Skeletal muscle satellite cell (primary cell): ENCODE data around the gene TMPRSS2. TPM values are rescaled to one million over a fixed set of nuclear protein-coding genes. Genes with fewer than 3 reads are reported as not detected.
"Not testable (repeated sequence)": the region's sequence is repeated elsewhere in the genome, so short reads cannot be mapped to it uniquely, and the experiment has no call there.

Source experiments
- H3K27me3 ChIP-seq: 2 replicates; pipeline ENCODE4 v1.7.0; 2013; ENCODE audit warnings: low read length; ENCODE audit not compliant: control insufficient read depth, insufficient read depth
- H3K36me3 ChIP-seq: 2 replicates; pipeline ENCODE4 v1.7.0; 2013; ENCODE audit warnings: mild to moderate bottlenecking, control low read depth, low read length; ENCODE audit not compliant: insufficient read depth
- H3K4me1 ChIP-seq: 2 replicates; pipeline ENCODE4 v1.7.0; 2013; ENCODE audit warnings: low read length; ENCODE audit not compliant: control insufficient read depth, insufficient read depth
- H3K4me2 ChIP-seq: 2 replicates; pipeline ENCODE4 v1.7.0; 2013; ENCODE audit warnings: mild to moderate bottlenecking, low read length
- H3K4me3 ChIP-seq: 2 replicates; pipeline ENCODE4 v1.7.0; 2013; ENCODE audit warnings: low read length
- H3K9ac ChIP-seq: 2 replicates; pipeline ENCODE4 v1.7.0; 2013; ENCODE audit warnings: mild to moderate bottlenecking, low read depth, low read length, moderate library complexity
- H3K9me3 ChIP-seq: replicated peaks from 2 replicates; pipeline ENCODE4 v1.7.0; 2013; ENCODE audit warnings: mild to moderate bottlenecking, control low read depth, low read length
- small RNA-seq: library from RNA; depleted of rRNA; stranded (forward); fragments of <200 nt; gene quantifications from one replicate; pipeline ENCODE3, GENCODE V24; 2012

Gene TMPRSS2

DNA sequence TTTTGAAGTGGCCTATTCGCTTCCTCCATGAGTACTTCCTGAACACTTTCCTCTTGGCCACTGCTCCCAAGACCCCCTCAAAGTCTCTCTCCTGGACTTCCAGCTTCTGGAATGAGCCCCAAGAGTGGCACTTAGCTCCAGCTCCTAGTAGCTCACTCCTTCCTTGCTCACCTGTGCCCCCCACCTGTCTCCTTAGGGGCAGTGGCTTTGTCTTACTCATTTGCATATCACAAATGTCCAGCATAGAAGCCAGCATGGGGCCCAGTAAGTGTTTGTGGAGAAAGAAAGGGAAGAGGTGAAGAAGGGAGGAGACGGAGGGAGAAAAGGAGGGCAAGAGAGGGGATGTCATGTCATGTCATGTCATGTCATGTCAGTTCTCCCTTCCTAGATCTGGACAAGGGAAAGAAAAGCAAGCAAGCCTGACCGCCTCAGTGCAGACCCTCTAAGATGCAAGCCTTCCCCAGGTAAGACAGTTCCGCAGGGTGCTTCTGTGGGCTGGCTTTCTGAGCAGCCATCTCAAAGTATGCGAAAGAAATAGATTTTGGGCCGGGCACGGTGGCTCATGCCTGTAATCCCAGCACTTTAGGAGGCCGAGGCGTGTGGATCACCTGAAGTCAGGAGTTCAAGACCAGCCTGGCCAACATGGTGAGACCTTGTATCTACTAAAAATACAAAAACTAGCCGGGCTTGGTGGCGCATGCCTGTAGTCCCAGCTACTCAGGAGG is 88.8 kb downstream of the TMPRSS2 start:
- H3K9me3 ChIP-seq: no peaks in the 10 kb centered on the region

DNA sequence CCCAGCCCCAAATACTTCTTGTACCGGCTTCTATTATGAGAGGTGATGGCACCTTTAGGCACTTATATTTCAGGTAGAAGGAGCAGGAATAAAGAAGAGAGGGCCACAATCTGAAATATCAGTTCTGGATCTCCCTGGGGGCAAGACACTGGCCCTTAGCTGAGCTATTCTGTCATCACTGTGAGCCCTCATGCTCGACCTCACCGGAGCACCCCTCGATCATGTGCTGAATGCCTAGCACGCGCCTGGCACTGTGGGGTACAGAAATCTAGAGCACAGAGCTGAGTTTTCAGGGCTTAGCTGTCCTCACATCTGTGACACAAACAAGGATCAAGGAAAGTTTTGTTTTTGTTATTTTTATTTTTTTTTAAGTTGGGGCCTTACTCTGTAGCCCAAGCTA is 89.6 kb downstream of the TMPRSS2 start:
- no peak overlapping the region for H3K4me3 ChIP-seq
- H3K36me3 ChIP-seq: no peaks in the 10 kb centered on the region
- no peaks in the 10 kb centered on the region for H3K27me3 ChIP-seq
- H3K4me1 ChIP-seq: no peaks in the 10 kb centered on the region
- no peak overlapping the region for H3K9ac ChIP-seq
- no peaks in the 10 kb centered on the region for H3K9me3 ChIP-seq
- H3K4me2 ChIP-seq: no peak overlapping the region

More for the DNA sequence above, 88.8 kb downstream of the TMPRSS2 start:
- H3K27me3 ChIP-seq: no peaks in the 10 kb centered on the region
- no peak overlapping the region for H3K4me3 ChIP-seq
- H3K4me1 ChIP-seq: no peaks in the 10 kb centered on the region
- H3K9ac ChIP-seq: no peak overlapping the region
- no peak overlapping the region for H3K4me2 ChIP-seq
- no peaks in the 10 kb centered on the region for H3K36me3 ChIP-seq

DNA sequence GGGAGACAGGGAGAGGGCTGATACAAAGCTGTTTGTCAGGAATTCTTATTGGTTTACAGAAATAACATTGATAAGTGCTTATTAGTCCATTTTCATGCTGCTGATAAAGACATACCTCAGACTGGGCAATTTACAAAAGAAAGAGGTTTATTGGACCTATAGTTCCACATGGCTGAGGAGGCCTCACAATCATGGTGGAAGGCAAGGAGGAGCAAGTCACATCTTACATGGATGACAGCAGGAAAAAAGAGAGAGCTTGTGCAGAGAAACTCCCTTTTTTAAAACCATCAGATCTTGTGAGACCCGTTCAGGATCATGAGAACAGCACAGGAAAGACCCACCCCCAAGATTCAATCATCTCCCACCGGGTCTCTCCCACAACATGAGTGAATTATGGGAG is 90.5 kb downstream of the TMPRSS2 start:
- not testable (repeated sequence) for H3K4me1 ChIP-seq, H3K4me3 ChIP-seq, H3K9me3 ChIP-seq, H3K27me3 ChIP-seq, H3K36me3 ChIP-seq, H3K4me2 ChIP-seq, H3K9ac ChIP-seq

Small RNAs within 50 kb of the gene (small RNA-seq; reads per million reads assigned to genes)
- gene RF00421: not detected
